Globus pallidus (tissue), 1 donor: ENCODE data around the gene LAMC2.

ENCODE experiments used
- DNase-seq: peaks from one replicate; pipeline ENCODE4 v3.0.0-alpha.2; 2015; ENCODE audit warnings: low spot score

LAMC2 gene

GRCh38 chr1:183173828-183174227, 12.2 kb upstream of the LAMC2 start:
- no peak for DNase-seq

GRCh38 chr1:183175631-183176030, 10.4 kb upstream of the LAMC2 start:
- no peak for DNase-seq

- no peak for DNase-seq
Observed at GRCh38 chr1:183178545-183178944, 7.5 kb upstream of the LAMC2 start.

GRCh38 chr1:183179033-183179432, 7.0 kb upstream of the LAMC2 start:
- DNase-seq = no peak

- no peak for DNase-seq
Observed at GRCh38 chr1:183180218-183180617, 5.8 kb upstream of the LAMC2 start.

DNA sequence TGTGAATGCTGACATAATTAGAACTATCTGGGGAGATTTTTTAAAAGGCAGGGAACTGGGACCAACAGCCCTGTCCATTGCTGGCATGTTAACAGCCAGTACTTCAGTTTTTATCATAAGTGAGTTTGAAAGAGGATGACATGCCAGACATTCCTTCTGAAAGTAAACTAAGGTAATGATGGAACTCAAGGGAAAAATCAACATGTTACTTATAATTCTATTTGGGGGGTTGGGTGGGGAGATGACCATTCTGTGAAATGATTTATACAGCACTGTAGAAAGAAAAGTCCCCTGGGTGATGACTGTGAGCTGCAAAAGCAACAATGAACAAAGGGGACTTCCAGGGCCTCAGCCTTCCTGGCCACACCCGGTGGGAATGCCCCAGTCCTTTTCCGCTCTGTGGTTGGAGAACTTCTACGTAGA, 5.4 kb upstream of the LAMC2 start:
- DNase-seq = peak; percentile 1

DNA sequence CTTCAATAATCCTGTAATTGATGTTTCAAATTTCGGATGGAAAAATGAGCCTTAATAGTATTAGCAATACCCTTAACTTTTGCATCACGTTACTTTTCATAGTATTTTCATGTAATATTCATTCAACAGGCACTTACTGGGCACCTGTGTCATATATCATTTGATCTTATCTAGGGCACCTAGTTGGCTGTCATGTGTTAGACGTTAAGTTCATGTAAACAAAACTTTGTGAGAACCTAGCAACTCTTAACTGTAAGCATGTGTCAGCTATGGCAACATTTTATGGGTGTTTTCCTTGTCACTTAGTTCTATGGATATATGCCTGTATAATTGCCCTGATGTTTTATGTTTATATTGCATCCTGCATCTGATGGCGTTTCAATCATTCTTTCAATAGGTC, 777 bp downstream of the LAMC2 start:
- DNase-seq = no peak

GRCh38 chr1:183188240-183188639, 2.2 kb downstream of the LAMC2 start:
- DNase-seq = no peak

- DNase-seq = no peak
Observed at GRCh38 chr1:183191833-183192232, 5.8 kb downstream of the LAMC2 start.

DNA sequence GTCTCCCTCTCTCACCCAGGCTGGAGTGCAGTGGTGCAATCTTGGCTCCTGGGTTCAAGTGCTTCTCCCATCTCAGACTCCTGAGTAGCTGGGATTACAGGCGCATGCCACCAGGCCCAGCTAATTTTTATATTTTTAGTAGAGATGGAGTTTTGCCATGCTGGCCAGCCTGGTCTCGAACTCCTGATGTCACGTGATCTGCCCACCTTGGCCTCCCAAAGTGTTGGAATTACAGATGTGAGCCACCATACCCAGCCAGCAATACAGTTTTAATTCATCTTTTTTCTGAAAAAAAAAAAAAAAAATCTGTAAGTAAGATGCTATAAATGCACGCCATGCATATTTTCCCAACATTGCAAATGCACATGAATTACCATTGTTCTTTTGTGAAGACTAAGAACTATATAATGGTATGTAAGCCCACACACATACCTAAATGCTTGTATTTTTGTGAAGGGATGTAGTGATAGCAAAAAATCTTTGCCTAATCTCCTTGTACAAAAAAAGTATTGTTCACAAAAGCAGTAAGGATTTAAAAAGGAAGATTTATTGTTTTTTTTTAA, 8.0 kb downstream of the LAMC2 start:
- DNase-seq = no peak

DNA sequence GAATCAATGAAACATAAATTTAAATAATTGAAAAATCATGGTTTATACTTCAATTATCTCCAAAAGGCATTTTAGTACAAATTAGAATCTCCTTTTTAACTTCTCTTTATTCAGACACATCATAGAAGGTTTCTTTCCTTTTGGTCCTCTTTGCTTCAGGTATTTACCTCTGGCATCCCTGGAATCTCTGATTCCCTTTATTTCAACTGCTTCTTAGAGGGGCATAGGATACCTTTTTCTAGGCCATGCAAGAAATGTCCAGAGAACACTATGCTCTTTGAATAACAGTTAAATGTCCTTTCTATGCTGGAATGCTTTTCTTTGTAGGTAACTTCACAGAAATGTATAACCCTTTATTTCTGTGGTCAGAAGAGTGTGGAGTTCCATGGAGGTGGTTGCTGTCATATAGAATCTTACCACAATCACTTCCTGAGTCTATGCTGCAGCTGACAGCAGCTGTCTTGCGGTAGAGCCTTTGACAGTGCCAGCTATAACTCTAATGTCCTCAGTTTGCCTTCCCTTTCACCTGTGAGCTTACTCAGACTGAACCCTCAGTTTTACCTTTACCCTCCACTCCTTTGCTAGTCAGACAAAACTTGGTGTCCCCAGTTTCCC, 8.6 kb downstream of the LAMC2 start:
- no peak for DNase-seq

- no peak for DNase-seq
Observed at GRCh38 chr1:183195142-183195574, 9.1 kb downstream of the LAMC2 start.

- no peak for DNase-seq
Observed at GRCh38 chr1:183197762-183198161, 11.7 kb downstream of the LAMC2 start.

DNA sequence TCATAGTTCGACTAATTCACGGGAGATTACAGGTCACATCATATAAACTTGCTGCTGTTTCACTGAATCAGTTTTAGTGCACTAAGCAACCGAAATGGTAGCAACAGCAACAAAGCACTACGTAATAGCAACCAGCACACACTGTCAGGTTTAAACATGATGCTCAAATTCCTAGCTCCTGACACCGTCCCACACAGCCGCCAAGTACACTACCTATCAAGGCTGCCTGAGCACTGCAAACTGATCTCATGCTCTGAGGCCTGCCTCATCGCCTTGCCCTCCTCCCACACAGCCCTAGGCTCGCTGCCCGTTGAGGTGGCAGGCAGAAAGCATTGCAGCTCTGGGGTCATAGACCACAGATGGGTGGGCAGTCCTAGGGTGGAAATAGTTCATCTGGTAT, 12.4 kb downstream of the LAMC2 start:
- DNase-seq = no peak

GRCh38 chr1:183199304-183199703, 13.2 kb downstream of the LAMC2 start:
- DNase-seq = no peak

DNA sequence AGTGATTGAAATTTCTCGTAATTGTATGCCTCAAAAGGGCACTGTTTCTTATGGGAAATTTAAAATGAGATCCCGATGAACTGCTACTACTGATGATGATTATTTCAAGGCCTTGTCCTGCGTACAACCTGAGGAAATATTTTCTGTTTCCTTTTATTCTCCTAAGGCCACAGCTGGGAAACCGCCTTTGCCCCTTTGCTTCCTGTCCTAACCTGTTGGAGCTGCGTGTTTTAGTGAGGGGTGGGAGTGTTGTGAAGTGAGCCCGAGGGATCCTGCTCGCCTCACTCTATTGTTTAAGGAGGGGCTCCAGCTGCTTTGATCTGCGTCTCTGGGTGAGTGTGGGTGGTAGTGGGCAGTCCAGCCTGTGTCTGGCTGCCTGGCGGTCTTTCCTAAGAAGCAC, 14.4 kb downstream of the LAMC2 start:
- DNase-seq = no peak

DNA sequence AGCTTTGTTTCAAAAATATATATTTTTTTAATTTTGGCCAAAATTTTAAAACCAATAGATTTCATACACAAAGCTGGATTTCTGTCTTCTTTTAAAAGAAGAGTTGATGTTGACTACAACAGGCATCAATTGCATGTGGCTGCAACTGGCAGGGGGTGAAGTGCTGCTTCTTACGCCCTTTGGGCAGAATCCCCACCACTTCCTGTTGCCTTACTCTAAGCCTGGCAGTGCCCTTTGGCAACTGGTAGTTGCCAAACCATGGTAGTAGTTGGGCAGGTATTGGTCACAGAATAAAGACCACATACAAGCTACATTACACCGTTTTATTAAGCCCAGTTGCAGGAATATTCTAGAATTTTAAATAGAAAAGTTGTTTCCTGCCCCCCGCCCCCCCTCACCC, 17.0 kb downstream of the LAMC2 start:
- no peak for DNase-seq

DNA sequence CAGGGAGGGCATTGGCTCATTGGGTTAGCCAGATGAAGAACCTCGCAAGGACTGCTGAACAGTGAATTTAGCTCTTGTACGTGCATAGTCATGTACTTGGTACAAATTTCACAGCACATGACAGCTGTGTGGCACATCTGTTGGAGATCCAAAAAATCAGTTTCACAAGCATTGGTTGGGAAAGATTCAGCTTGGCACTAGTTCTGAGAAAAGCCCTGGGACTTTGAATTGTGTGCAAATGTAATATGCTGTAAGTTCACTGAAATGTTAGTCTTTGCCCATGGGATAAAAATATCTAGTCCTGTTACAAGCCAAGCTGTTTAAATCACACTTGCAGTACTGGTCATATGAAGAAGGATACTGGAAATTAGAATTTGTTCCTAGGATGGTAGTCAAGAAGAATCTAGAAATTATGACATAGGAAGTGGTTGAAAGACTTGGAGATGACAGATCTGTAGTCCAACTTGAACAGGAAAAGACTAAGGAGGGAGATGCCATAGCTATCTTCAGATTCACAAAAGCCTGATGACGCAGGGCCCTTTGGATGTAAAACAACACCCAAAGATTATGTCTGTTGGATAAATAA, 19.2 kb downstream of the LAMC2 start:
- no peak for DNase-seq

DNA sequence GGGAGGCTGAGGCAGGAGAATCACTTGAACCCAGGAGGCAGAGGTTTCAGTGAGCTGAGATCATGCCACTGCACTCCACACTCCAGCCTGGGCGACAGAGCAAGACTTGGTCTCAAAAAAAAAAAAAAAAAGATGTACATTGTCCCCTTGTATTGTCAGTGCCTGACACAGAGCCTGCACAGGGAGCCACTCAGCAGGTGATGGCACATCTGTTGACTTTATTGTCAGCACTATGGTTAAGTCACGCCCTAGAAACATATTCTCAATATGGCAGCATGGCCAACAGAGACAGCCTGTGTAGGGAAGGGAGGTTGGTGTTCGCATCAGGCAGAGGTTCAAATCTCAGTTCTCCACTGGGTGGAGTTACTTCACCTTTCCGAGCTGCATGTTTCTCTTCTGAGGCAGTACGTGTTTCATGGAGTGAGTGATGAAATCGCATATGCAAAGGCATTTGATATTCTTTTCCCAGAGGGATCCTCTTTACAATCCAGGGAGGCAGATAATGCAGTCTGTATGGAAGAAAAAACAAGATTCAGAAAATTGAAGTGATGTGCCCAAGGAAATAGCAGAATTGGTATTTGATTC, 20.6 kb downstream of the LAMC2 start:
- DNase-seq = no peak

DNA sequence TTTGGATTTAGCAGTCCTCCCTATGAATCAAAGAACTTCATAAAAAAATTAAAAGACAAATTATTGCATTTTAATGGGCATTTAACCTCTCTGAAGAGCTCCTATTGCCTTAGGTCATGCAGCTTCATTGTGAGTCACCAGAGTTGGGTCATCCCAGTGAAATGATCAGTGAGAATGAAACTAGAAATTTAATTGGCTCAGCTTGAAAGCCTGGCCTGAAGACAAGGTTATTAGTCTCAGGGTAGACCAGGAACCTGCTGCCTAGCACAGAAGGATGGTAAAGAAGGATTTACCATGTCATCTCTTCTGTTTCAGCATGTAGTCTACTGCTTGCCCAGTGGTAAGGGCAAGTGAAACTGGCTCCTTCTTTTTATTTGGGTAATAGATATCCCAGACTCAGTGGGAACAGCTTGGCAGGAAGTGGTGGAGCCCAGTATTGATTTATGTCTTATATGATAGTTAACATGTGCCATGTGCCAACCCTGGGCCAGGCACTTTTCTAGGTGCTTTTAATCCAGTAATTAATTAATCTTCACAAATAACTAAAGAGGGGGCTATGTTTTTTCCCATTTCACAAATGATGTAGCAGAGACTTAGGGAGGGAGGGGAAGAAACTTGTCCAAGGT, 23.6 kb downstream of the LAMC2 start:
- DNase-seq = no peak

GRCh38 chr1:183210681-183211080, 24.6 kb downstream of the LAMC2 start:
- DNase-seq = no peak

- DNase-seq = no peak
Observed at GRCh38 chr1:183212870-183213269, 26.8 kb downstream of the LAMC2 start.
